Body of pancreas (tissue), 4 donors: Measurements from ENCODE around the gene VAMP2.

Experiments used
- POLR2A ChIP-seq, 3 donors: fragments of 450-650 bp; IDR thresholded peaks; one replicate each; pipeline ENCODE4 v1.6.1; 2016; ENCODE audit warnings: antibody characterized with exemption in 3 of 3, mild to moderate bottlenecking in 2 of 3
- TF ChIP-seq, protein P1 (sequence below), 7 experiments: fragments of 450-650 bp in 4 of 7; fragments of 200-600 bp in 3 of 7; sonication (generic) in 3 of 7; IDR thresholded peaks; one replicate each; pipeline ENCODE4 v1.5.1; 2016 to 2019; ENCODE audit warnings: antibody characterized with exemption in 7 of 7

DNA sequence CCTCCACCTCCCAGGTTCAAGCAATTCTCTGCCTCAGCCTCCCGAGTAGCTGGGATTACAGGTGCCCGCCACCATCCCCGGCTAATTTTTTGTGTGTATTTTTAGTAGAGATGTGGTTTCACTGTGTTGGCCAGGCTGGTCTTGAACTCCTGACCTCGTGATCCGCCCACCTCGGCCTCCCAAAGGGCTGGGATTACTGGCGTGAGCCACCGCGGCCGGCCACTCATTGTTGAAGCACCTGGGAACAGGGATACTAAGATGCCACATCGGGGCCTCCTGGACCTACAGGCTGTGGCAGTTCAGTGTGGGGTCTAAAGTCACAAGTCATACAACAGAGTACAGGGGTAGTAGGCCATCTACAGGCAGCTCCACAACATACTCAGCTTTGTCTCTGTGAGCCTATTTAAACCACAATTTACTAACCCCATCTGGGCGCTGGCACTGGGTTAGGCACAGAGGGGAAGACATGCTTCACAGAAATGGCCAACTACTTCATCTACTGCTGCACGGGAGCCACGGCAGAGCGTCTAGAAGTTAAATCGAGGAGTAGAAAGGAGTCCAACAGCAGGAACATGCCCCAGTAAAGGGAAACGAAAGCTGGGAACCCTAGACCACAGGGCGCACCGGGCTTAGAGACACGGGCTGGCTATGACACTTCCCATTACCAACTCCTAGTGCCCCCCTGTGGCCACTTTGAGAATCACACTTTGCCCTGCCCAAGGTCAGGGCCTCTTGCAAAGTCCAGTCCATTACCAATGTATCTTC is 4.3 kb downstream of the VAMP2 start:
- peak in 1 of 3 donors; percentile 45 for TF ChIP-seq POLR2A (IDR thresholded peaks at IDR 0.05)
- TF ChIP-seq, protein P1, sequence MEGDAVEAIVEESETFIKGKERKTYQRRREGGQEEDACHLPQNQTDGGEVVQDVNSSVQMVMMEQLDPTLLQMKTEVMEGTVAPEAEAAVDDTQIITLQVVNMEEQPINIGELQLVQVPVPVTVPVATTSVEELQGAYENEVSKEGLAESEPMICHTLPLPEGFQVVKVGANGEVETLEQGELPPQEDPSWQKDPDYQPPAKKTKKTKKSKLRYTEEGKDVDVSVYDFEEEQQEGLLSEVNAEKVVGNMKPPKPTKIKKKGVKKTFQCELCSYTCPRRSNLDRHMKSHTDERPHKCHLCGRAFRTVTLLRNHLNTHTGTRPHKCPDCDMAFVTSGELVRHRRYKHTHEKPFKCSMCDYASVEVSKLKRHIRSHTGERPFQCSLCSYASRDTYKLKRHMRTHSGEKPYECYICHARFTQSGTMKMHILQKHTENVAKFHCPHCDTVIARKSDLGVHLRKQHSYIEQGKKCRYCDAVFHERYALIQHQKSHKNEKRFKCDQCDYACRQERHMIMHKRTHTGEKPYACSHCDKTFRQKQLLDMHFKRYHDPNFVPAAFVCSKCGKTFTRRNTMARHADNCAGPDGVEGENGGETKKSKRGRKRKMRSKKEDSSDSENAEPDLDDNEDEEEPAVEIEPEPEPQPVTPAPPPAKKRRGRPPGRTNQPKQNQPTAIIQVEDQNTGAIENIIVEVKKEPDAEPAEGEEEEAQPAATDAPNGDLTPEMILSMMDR (IDR thresholded peaks at IDR 0.05) = peak in 4 of 7 experiments; percentile 83 to 96 (median 90)
